HuH-7.5 (cell line): ENCODE data around the gene ZNF772.

Experiments
- DNase-seq: peaks from one replicate; pipeline ENCODE4 v3.0.0; 2011; ENCODE audit warnings: low spot score

ZNF772 gene

DNA sequence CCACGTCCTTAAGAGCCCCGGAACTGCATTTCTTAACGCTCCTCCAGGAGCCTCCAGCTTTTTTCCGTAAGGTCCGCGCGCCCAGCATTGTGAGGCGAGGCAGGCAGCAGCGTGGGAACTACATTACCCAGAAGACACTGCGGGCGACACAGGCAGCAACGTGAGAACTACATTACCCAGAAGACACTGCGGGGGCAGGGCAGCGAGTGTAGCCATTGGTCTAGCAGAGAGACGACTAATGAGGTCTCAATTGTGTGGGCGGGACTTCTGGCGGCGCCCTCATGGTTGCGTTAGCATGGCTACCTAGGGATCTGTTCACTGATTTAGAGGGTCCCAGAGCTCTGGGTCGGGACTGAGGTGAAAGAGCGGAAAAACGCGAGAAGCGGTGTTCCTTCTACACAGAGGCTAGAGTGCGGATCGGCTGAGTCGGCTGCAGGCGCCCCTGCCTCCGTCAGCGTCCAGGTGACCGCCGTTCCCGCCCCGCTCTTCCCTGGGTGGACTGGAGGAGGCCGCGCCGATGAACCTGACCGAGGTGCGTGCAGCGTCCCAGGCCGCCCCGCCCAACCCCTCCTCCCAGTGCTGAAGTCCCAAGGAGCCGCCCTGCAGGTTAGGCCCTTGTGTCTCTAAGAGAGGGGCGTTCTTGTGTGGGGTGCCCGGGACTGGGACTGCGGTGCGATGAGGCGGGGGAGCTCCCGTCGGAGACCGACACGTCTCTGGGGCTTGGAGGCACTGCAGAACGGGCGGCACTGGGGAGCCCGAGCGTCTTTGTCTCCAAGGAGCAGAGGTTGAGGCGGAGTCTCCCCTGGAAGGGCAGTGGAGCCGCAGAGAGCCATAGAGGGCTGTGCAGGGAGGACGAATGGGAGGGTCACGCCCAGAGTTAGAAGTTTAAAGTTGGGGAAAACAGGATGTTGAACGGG is 42.0 kb downstream of the ZNF772 start, which contains the start of gene ZNF749:
TSS of gene ZNF749 (plus strand) at position 264 of the 917 bp plus-strand sequence. CDS start at position 518, 254 bp downstream.
- DNase-seq: peak; percentile 89

DNA sequence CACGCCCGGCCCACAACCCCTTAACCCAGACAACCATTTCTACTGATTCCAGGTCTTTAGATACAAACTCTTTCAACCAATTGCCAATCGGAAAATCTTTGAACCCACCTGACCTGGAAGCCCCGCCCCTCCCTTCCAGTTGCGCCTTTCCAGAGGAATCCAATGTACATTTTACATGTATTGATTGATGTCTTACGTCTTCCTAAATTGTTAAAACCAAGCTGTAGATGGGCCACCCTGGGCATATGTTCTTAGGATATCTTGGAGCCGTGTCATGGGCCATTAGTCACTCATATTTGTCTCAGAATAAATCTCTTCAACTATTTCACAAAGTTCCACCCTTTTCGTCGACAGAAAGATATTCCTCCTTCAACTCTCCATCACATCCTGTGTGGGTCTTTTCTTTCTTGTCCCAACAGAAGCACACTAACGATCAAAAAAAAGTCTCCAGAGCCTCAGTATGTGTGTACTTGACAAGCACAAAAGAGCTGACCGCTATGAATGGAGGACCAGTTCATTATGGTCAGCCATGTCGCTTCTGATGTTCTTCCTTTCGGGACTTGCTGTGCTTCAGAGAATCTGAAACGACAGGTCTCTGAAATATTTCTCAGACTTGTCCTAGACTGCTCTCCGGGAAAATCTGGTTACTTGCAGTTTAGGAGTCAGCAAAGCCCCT is 42.8 kb downstream of the ZNF772 start:
- no peak for DNase-seq

DNA sequence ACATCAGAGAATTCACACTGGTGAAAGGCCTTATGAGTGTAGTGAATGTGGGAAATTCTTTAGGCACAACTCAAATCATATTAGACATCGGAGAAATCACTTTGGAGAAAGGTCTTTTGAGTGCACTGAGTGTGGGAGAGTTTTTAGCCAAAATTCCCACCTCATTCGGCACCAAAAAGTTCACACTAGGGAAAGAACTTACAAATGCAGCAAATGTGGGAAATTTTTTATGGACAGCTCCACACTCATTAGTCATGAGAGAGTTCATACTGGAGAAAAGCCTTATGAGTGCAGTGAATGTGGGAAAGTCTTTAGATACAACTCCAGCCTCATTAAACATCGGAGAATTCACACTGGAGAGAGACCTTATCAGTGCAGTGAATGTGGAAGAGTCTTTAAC is 56.3 kb downstream of the ZNF772 start:
- DNase-seq: no peak

DNA sequence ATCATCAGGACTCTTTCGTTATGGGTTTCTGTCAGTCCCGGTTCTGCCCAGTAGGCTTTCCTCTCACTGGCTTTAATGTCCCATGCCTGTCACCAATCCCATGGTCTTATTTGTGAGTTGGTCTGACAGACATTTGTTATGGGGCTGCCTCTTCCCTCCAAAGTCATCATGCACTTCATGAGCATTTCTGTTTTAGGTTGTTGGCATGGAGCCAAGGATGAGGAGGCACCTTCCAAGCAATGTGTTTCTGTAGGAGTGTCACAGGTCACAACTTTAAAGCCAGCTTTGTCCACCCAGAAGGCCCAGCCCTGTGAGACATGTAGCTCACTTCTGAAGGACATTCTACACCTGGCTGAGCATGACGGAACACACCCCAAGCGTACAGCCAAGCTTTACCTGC is 57.9 kb downstream of the ZNF772 start:
- DNase-seq: no peak
